Calu3 (cell line): ENCODE measurements around the gene CDH13. TPM values are rescaled to one million over a fixed set of nuclear protein-coding genes. Genes with fewer than 3 reads are reported as not detected.

ENCODE experiments used
- BruUV-seq: library from RNA; stranded (reverse); fragments of 400-500 nt; replicated peaks from 2 replicates; lab custom pipeline; 2021; lab: Mats Ljungman, UMichigan
- CTCF ChIA-PET: fragments of 300-600 bp; sonication (Branson Sonifier 250); formaldehyde crosslinking; loops from one replicate; lab custom pipeline; 2022; ENCODE audit warnings: antibody characterized with exemption; lab: Charles Lee
- DNase-seq: peaks from one replicate; pipeline ENCODE4 v3.0.0; 2022
- H3K27ac Mint-ChIP-seq: one replicate; pipeline ENCODE4 v1.8.0; 2022; ENCODE audit warnings: mixed read lengths; ENCODE audit not compliant: unreplicated experiment
- H3K27me3 Mint-ChIP-seq: one replicate; pipeline ENCODE4 v1.8.0; 2022; ENCODE audit warnings: mixed read lengths; ENCODE audit not compliant: unreplicated experiment
- H3K36me3 Mint-ChIP-seq: one replicate; pipeline ENCODE4 v1.8.0; 2022; ENCODE audit warnings: mild to moderate bottlenecking, moderate library complexity, mixed read lengths; ENCODE audit not compliant: insufficient read depth, unreplicated experiment
- H3K4me1 Mint-ChIP-seq: one replicate; pipeline ENCODE4 v1.8.0; 2022; ENCODE audit warnings: mild to moderate bottlenecking, low read depth, mixed read lengths; ENCODE audit not compliant: unreplicated experiment
- H3K4me3 Mint-ChIP-seq: one replicate; pipeline ENCODE4 v1.8.0; 2022; ENCODE audit warnings: mild to moderate bottlenecking, low read depth, moderate library complexity, mixed read lengths; ENCODE audit not compliant: unreplicated experiment
- H3K9me3 Mint-ChIP-seq: one replicate; pipeline ENCODE4 v1.8.0; 2022; ENCODE audit warnings: low read depth, mixed read lengths; ENCODE audit not compliant: unreplicated experiment
- intact Hi-C: fragments of 100-400 bp; cut with micrococcal nuclease; formaldehyde crosslinking; loops from one replicate; pipeline ENCODE4 v1.10.0; 2022; ENCODE audit not compliant: unreplicated experiment
- total RNA-seq: library from RNA; stranded (reverse); gene quantifications from 2 replicates; pipeline ENCODE4 v1.2.3, GENCODE V29; 2022
- TF ChIP-seq, protein P1 (sequence below): fragments of 200-600 bp; IDR thresholded peaks from one replicate; pipeline ENCODE4 v1.8.0; 2022; ENCODE audit warnings: antibody characterized with exemption; ENCODE audit not compliant: unreplicated experiment

Gene CDH13
- total RNA-seq, 1 experiment from 2014 or later = not detected

- Mint-ChIP-seq H3K4me3 (no peak overlapping the region), H3K27me3 (no peaks in the 10 kb centered on the region), H3K4me1 (no peaks in the 10 kb centered on the region), H3K36me3 (no peaks in the 10 kb centered on the region), H3K27ac (no peak overlapping the region), H3K9me3 (peaks cover 13% of the 10 kb centered on the region)
- DNase-seq = no peak
- CTCF ChIA-PET = no interaction called here
- BruUV-seq = no TSS peak
- intact Hi-C loops = no loop called here
- TF ChIP-seq, protein P1, sequence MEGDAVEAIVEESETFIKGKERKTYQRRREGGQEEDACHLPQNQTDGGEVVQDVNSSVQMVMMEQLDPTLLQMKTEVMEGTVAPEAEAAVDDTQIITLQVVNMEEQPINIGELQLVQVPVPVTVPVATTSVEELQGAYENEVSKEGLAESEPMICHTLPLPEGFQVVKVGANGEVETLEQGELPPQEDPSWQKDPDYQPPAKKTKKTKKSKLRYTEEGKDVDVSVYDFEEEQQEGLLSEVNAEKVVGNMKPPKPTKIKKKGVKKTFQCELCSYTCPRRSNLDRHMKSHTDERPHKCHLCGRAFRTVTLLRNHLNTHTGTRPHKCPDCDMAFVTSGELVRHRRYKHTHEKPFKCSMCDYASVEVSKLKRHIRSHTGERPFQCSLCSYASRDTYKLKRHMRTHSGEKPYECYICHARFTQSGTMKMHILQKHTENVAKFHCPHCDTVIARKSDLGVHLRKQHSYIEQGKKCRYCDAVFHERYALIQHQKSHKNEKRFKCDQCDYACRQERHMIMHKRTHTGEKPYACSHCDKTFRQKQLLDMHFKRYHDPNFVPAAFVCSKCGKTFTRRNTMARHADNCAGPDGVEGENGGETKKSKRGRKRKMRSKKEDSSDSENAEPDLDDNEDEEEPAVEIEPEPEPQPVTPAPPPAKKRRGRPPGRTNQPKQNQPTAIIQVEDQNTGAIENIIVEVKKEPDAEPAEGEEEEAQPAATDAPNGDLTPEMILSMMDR = no peak
These were observed 831.8 kb downstream of the CDH13 start for GRCh38 chr16:83458612-83459011.

GRCh38 chr16:83464991-83465390, 838.2 kb downstream of the CDH13 start:
- intact Hi-C loops = no loop called here
- H3K4me1 Mint-ChIP-seq = no peaks in the 10 kb centered on the region
- TF ChIP-seq, protein P1 = no peak
- no TSS peak for BruUV-seq
- peaks cover 11% of the 10 kb centered on the region for H3K9me3 Mint-ChIP-seq
- H3K27me3 Mint-ChIP-seq = peaks cover 12% of the 10 kb centered on the region
- no peaks in the 10 kb centered on the region for H3K36me3 Mint-ChIP-seq
- no peak overlapping the region for H3K4me3 Mint-ChIP-seq
- DNase-seq = no peak
- H3K27ac Mint-ChIP-seq = no peak overlapping the region
- CTCF ChIA-PET = no interaction called here

- H3K36me3 Mint-ChIP-seq = no peaks in the 10 kb centered on the region
- no peaks in the 10 kb centered on the region for H3K4me1 Mint-ChIP-seq
- DNase-seq = no peak
- H3K9me3 Mint-ChIP-seq = peaks cover 9% of the 10 kb centered on the region
- no peak overlapping the region for H3K4me3 Mint-ChIP-seq
- H3K27ac Mint-ChIP-seq = no peak overlapping the region
- TF ChIP-seq, protein P1 = no peak
- H3K27me3 Mint-ChIP-seq = peaks cover 17% of the 10 kb centered on the region
- CTCF ChIA-PET = no interaction called here
- no TSS peak for BruUV-seq
- intact Hi-C loops = no loop called here
These were observed 843.6 kb downstream of the CDH13 start for GRCh38 chr16:83470416-83470815.

GRCh38 chr16:83472776-83473501, 846.2 kb downstream of the CDH13 start:
- H3K27me3 Mint-ChIP-seq = peaks cover 8% of the 10 kb centered on the region
- BruUV-seq = no TSS peak
- intact Hi-C loops = no loop called here
- TF ChIP-seq, protein P1 = no peak
- no peaks in the 10 kb centered on the region for H3K36me3 Mint-ChIP-seq
- no peaks in the 10 kb centered on the region for H3K4me1 Mint-ChIP-seq
- CTCF ChIA-PET = no interaction called here
- peaks cover 4% of the 10 kb centered on the region for H3K9me3 Mint-ChIP-seq
- no peak overlapping the region for H3K4me3 Mint-ChIP-seq
- no peak overlapping the region for H3K27ac Mint-ChIP-seq
- DNase-seq = no peak
